A549 (cell line): Measurements from ENCODE around the gene NTSR1. TPM values are rescaled to one million over a fixed set of nuclear protein-coding genes. Genes with fewer than 3 reads are reported as not detected.

Experiments
- ATAC-seq, 2 experiments: fragments of 200-7000 bp in 1 of 2; fragments of >200 bp in 1 of 2; cut with Nextera tagmentation in 1 of 2; cut with Tn5 transposase in 1 of 2; 3 replicates each; pipeline versions ENCODE4 v1.8.0 to v1.9.1; 2018 to 2020; ENCODE audit warnings: mild to moderate bottlenecking in 1 of 2, moderate library complexity in 1 of 2
- CTCF ChIA-PET: fragments of 300-600 bp; sonication (Branson Sonifier 250); formaldehyde crosslinking; extraction: SDS; loops from one replicate; lab custom pipeline; 2021; ENCODE audit warnings: antibody characterized with exemption, inconsistent platforms; lab: Yijun Ruan, JAX
- POLR2A ChIA-PET: fragments of 350-600 bp; formaldehyde crosslinking; extraction: SDS; loops from one replicate; lab custom pipeline; 2021; ENCODE audit warnings: antibody characterized with exemption, inconsistent platforms; lab: Yijun Ruan, JAX
- DNase-seq, 2 experiments: peaks; one replicate each; pipeline versions ENCODE4 v3.0.0 to v3.0.0-alpha.2; 2011 to 2016; ENCODE audit warnings: low read depth in 1 of 2, low spot score in 1 of 2
- FAIRE-seq: peaks from 2 replicates; lab custom pipeline; 2011; peaks lifted over from hg19 to GRCh38; lab: Jason Lieb, UNC
- H3K27ac ChIP-seq, 2 experiments: fragments of >200 bp; sonication (Bioruptor Twin); formaldehyde crosslinking; 3 replicates each; pipeline ENCODE4 v1.5.1; 2016 to 2017
- H3K4me1 ChIP-seq: fragments of >200 bp; sonication (Bioruptor Twin); formaldehyde crosslinking; 3 replicates; pipeline ENCODE4 v1.6.1; 2016
- H3K4me2 ChIP-seq: fragments of >200 bp; sonication (Bioruptor Twin); formaldehyde crosslinking; 3 replicates; pipeline ENCODE4 v1.6.1; 2016
- H3K4me3 ChIP-seq: fragments of >200 bp; sonication (Bioruptor Twin); formaldehyde crosslinking; 3 replicates; pipeline ENCODE4 v1.5.1; 2016
- H3K9me3 ChIP-seq: fragments of >200 bp; sonication (Bioruptor Twin); formaldehyde crosslinking; 3 replicates; pipeline ENCODE4 v1.6.1; 2016
- CBX2 ChIP-seq: fragments of 200-600 bp; sonication (generic); IDR thresholded peaks from 2 replicates; pipeline ENCODE4 v1.6.1; 2016; ENCODE audit warnings: low read depth, mild to moderate bottlenecking, borderline replicate concordance
- CHD2 ChIP-seq: fragments of 150-350 bp; IDR thresholded peaks from 2 replicates; pipeline ENCODE4 v1.6.1; 2014; ENCODE audit warnings: low read length; ENCODE audit not compliant: partially characterized antibody
- CTCF ChIP-seq: fragments of >200 bp; sonication (Bioruptor Twin); formaldehyde crosslinking; IDR thresholded peaks from 3 replicates; pipeline ENCODE4 v1.5.1; 2016
- EP300 ChIP-seq, 2 experiments: fragments of >200 bp; sonication (Bioruptor Twin); formaldehyde crosslinking; IDR thresholded peaks; 2 replicates in 1 of 2; 3 replicates in 1 of 2; pipeline ENCODE4 v1.6.1; 2016 to 2017
- FOXS1 ChIP-seq: fragments of 250-450 bp; sonication (Bioruptor Pico); IDR thresholded peaks from 2 replicates; pipeline ENCODE4 v1.5.0; 2020; ENCODE audit warnings: mild to moderate bottlenecking, moderate library complexity
- HOXB13 ChIP-seq: fragments of 250-450 bp; sonication (Bioruptor Pico); IDR thresholded peaks from 2 replicates; pipeline ENCODE4 v1.5.0; 2020; ENCODE audit warnings: low read depth, mild to moderate bottlenecking, moderate library complexity
- MAZ ChIP-seq: fragments of 150-350 bp; IDR thresholded peaks from 2 replicates; pipeline ENCODE4 v1.6.1; 2014; ENCODE audit warnings: antibody characterized with exemption, low read depth, low read length, borderline replicate concordance
- NFE2L2 ChIP-seq: fragments of 150-350 bp; conservative IDR thresholded peaks from 2 replicates; pipeline ENCODE4 v1.6.1; 2014; ENCODE audit warnings: low read length
- NR3C1 ChIP-seq: fragments of >200 bp; sonication (Bioruptor Twin); formaldehyde crosslinking; IDR thresholded peaks from 3 replicates; pipeline ENCODE4 v1.6.1; 2017
- PBX3 ChIP-seq: IDR thresholded peaks from 2 replicates; pipeline ENCODE4 v1.6.1; 2012
- POLR2A ChIP-seq: IDR thresholded peaks from 2 replicates; pipeline ENCODE4 v1.6.1; 2012; ENCODE audit warnings: mild to moderate bottlenecking, low read length
- POLR2AphosphoS2 ChIP-seq: conservative IDR thresholded peaks from 2 replicates; pipeline ENCODE4 v1.6.1; 2012; ENCODE audit warnings: low read length, improper control_type of control experiment, inconsistent platforms
- RAD21 ChIP-seq, 2 experiments: fragments of >200 bp in 1 of 2; sonication (Bioruptor Twin) in 1 of 2; formaldehyde crosslinking in 1 of 2; IDR thresholded peaks in 1 of 2; conservative IDR thresholded peaks in 1 of 2; 2 replicates in 1 of 2; 3 replicates in 1 of 2; pipeline ENCODE4 v1.6.1; 2012 to 2018; ENCODE audit warnings: inconsistent platforms in 1 of 2
- RCOR1 ChIP-seq: fragments of 150-350 bp; IDR thresholded peaks from 2 replicates; pipeline ENCODE4 v1.6.1; 2014; ENCODE audit warnings: antibody characterized with exemption, low read length, low read depth
- RFX5 ChIP-seq: fragments of 450-650 bp; IDR thresholded peaks from 2 replicates; pipeline ENCODE4 v1.7.1; 2014; ENCODE audit warnings: antibody characterized with exemption, mild to moderate bottlenecking, moderate library complexity
- SREBF2 ChIP-seq: fragments of 450-650 bp; IDR thresholded peaks from 2 replicates; pipeline ENCODE4 v1.6.1; 2014; ENCODE audit warnings: mild to moderate bottlenecking, moderate library complexity
- TP53 ChIP-seq: fragments of 250-450 bp; sonication (Bioruptor Pico); IDR thresholded peaks from 2 replicates; pipeline ENCODE4 v1.5.0; 2021; ENCODE audit warnings: mild to moderate bottlenecking, moderate library complexity
- WGBS: methylation state at CpG from one replicate; pipeline ENCODE4 v1.1.6; 2017; ENCODE audit errors: missing lambda C conversion rate; 5-methylcytosine and 5-hydroxymethylcytosine counted together
- polyA plus RNA-seq, 4 experiments: library from polyadenylated mRNA; depleted of rRNA in 3 of 4; stranded (reverse); fragments of >200 nt; fragmentation: RNase III in 1 of 4; extraction: RNeasy Plus Mini Kit Qiagen cat#74134 plus additional on column Dnase treatment in 1 of 4; gene quantifications; 2 replicates in 3 of 4; 3 replicates in 1 of 4; pipeline ENCODE4 v1.2.3, GENCODE V29; 2011 to 2017

The NTSR1 gene
- polyA plus RNA-seq, 2 of the 4 experiments (the other 2 are of a cell fraction), result 0.03 TPM; not detected in 1

- CTCF ChIA-PET, result interaction anchor here (1.2 to 15.7 kb wide), 2 partner anchors 128 to 147 kb away, joined by 3 to 311 read pairs; no protein-coding TSS in a partner anchor
Measured at GRCh38 chr20:62661647-62662046, 47.0 kb upstream of the NTSR1 start.

GRCh38 chr20:62662422-62662821 is 46.2 kb upstream of the NTSR1 start:
- no peaks in the 10 kb centered on the region for H3K9me3 ChIP-seq
- H3K4me1 ChIP-seq, result 0 out of 3 replicates have a peak, but pooled peaks cover 5% of the 10 kb centered on the region
- CTCF ChIA-PET, result interaction anchor here (1.2 to 15.7 kb wide), 2 partner anchors 127 to 146 kb away, joined by 3 to 311 read pairs; no protein-coding TSS in a partner anchor
- peak overlapping the region in 1 of 2 experiments; percentile 24; a peak in 1 of 6 replicates for H3K27ac ChIP-seq
- no peak for DNase-seq
- 0 out of 6 replicates have a peak, but pooled peaks of 1 of the 2 experiments have one; percentile 23 for ATAC-seq
- 20% methylated on average over 4 of the region's 6 CpGs for WGBS
- H3K4me2 ChIP-seq, result 0 out of 3 replicates have a peak overlapping the region, but pooled peaks have one; percentile 28
- FAIRE-seq, result no peak
- POLR2A ChIA-PET, result no interaction called here
- no peak for TF ChIP-seq CBX2
- no peak for TF ChIP-seq NR3C1
- no peak for TF ChIP-seq HOXB13 (CRISPR knock-in tag)
- no peak for TF ChIP-seq CHD2
- no peak for TF ChIP-seq CTCF
- TF ChIP-seq FOXS1 (CRISPR knock-in tag), result no peak
- H3K4me3 ChIP-seq, result no peak overlapping the region

More at GRCh38 chr20:62661647-62662046, 47.0 kb upstream of the NTSR1 start:
- ATAC-seq (no peak), DNase-seq (no peak), FAIRE-seq (no peak)
- 0 out of 6 replicates have a peak overlapping the region, but pooled peaks of 1 of the 2 experiments have one; percentile 2 for H3K27ac ChIP-seq
- no peak overlapping the region for H3K4me3 ChIP-seq
- no peaks in the 10 kb centered on the region for H3K9me3 ChIP-seq
- H3K4me1 ChIP-seq, result 0 out of 3 replicates have a peak, but pooled peaks cover 5% of the 10 kb centered on the region
- 79% methylated on average over 4 of the region's 11 CpGs for WGBS
- no peak for TF ChIP-seq MAZ
- no peak for TF ChIP-seq POLR2AphosphoS2
- no peak for TF ChIP-seq RAD21 (conservative IDR thresholded peaks at IDR 0.05 in 1 of 2, IDR thresholded peaks at IDR 0.05 in 1 of 2)
- no peak for TF ChIP-seq PBX3
- TF ChIP-seq TP53 (CRISPR knock-in tag), result no peak
- no peak for TF ChIP-seq NFE2L2
- TF ChIP-seq EP300 (IDR thresholded peaks at IDR 0.05), result no peak
- H3K4me2 ChIP-seq, result no peak overlapping the region
- POLR2A ChIA-PET, result no interaction called here

GRCh38 chr20:62663145-62664018 is 45.3 kb upstream of the NTSR1 start:
- no peak for FAIRE-seq
- no peaks in the 10 kb centered on the region for H3K9me3 ChIP-seq
- WGBS, result 85% methylated on average over 24 of the region's 24 CpGs
- H3K4me1 ChIP-seq, result 0 out of 3 replicates have a peak, but pooled peaks cover 5% of the 10 kb centered on the region
- no peak for DNase-seq
- no peak for ATAC-seq
- no peak overlapping the region for H3K27ac ChIP-seq
- no peak overlapping the region for H3K4me2 ChIP-seq
- POLR2A ChIA-PET, result interaction anchor here (1.4 kb wide), 1 partner anchor 131 kb away, joined by 3 read pairs; no protein-coding TSS in a partner anchor
- CTCF ChIA-PET, result interaction anchor here (0.8 to 15.7 kb wide), 4 partner anchors 40 to 145 kb away, joined by 3 to 311 read pairs (median 4); no protein-coding TSS in a partner anchor
- TF ChIP-seq RFX5 (no peak), CBX2 (no peak), MAZ (no peak), HOXB13 (CRISPR knock-in tag) (no peak), SREBF2 (no peak), RCOR1 (no peak), POLR2A (no peak)
- no peak overlapping the region for H3K4me3 ChIP-seq
